ENCODE data around the gene TCF20.

Gene TCF20

DNA sequence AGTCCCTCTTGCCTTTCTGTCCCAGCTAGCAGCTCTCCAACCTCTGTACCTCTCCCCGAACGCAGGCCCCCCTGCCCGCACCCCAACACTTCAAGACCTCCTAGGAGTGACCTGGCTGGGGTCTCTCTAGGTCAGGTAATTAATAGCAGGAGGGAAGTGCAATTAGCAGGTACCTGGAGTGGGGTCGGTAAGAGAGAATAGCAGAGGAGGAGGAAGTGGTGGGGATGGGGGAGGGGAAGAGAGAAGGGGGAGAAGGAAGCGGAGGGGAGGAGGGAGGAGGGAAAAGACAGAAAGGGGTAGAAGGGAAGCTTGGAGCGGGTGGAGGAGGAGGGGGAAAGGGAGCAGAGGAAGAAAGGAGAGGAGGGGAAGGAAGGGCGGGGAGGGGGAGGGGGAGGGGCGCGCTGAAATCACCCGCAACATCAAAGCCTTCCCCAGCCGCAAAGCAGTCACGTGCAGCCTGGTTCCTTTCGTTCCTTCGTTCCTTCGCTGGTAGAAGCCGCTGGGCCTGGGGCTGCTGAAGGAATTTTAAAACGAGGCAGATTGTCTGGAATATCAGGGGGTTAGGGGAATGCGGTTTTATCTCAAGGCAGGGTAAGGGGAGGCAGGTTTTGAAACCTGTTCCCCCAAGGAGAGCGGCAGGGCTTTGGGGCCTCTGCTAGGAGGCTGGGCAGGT is 29.3 kb upstream of the TCF20 start:
- DNase-seq = no peak

DNA sequence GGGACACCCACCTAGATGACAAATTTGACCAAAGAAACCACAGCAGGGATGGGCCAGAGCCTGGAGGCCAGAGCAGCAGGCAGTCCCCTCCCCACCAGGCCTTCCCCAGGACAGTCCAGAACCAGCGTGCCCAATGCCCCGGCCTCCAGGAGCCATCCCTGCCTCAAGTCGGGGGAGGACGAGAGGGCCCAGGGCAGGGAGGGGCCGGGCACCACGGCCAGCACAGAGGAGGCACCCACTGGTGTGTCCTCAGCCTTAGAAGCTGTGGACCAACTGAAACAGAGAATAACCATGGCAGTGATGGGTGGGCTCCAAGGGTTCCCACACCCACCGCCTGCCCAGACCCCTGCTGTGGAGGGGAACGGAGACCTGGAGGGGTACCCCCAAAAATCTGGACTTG is 28.3 kb upstream of the TCF20 start:
- no peak for DNase-seq

DNA sequence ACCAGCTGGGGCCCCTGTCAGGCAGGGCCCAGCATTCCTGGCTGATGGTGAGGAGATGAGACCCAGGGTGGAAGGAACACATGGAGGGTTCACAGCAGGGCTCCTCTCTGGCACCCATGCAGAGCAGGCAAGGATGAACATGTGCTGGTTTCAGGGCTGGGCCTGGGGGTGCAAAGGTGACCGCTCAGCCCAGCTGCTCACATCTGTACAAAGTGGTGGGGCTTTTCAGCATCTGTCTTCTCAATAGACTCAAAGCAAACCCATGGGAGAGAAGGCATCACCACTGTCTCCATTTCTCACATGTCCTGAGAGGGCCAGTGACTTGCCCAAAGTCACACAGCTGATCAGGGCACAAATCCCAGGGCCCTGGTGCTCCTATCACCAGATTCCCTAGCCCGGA is 27.3 kb upstream of the TCF20 start:
- DNase-seq = no peak

DNA sequence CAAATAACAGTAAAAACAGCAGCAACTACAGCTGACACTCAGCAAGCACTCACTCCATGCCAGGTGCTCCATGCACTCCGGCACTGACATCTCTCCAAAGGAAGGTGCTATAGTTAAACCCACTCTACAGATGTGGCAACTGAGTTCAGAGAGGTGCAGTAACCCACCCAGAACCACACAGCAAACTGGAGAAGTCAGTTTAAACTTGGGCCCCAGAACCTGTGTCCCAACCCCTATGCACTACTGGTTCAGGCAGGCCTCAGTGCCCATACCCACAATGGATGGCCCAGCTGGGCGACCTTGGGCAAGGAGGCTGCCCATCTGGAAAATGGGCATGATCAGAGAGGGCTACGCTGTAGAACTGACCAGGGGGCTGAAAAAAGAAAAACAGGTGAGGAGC is 26.4 kb upstream of the TCF20 start:
- no peak for DNase-seq

DNA sequence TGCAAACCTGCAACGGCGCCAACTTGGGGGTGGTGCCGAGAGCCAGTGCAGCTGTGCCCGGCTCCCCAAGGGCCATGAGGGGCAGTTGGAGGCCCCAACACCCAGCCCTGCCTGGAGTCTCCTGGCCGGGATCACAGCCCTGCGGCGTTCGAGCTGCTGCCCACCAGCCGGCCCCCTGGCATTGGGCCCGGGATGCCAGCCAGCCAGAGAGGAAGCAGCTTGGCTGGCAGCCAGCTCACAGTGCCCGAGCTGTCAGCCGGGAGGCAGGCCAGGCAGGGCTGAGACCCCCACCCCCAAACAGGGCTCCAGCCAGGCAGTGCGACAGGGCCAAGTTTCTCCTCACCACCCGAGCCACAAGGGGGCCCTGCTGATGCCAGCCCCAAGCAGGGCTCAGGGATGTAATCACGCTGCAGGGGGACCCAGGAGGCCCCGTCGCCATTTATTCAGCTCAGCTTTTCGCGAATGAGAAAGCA is 26.0 kb upstream of the TCF20 start:
- no peak for DNase-seq

DNA sequence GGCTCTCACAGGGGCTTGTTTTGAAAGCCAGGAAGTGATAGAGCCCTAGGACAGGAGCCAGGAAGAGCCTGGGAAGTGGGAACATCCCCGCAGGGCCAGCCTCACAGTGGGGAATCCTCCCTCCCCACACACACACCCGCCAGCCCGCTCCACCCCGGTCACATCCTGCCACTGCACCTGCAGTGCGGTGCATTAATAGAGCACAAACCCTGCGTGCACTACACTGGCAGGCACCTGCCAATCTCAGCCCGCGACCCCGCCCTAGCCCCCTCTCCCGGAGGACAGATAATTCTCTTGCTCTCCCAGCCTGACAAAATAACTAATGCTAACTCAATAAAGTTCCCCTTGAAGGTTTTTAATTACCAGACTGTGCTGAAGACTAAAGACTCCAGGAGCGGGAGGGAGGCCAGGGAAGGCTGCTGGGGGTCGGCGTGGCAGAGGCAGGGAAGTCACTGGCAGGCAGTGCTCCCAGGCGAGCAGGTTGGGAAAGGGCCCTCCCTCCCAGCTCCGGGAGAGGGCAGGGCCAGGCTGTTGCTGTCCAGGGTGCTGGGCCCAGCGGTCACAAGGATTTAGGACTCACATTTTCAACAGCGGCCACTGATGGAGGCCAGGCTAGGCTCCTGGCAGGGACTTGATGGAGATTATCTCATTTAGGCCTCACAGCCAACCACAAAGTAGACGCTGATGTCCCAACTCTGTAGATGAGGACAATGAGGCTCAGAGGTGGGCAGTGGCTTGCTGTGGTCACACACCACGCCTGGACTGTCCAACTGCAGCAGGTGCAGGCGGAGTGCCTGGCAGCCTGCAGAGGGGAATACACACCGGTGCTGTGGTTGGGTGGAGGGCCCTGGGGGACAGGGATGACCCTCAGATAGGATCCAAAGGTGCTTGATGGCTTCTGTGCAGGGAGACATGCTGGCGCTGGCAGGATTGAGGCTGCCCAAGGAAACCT is 23.9 kb upstream of the TCF20 start:
- peak; percentile 29 for DNase-seq

DNA sequence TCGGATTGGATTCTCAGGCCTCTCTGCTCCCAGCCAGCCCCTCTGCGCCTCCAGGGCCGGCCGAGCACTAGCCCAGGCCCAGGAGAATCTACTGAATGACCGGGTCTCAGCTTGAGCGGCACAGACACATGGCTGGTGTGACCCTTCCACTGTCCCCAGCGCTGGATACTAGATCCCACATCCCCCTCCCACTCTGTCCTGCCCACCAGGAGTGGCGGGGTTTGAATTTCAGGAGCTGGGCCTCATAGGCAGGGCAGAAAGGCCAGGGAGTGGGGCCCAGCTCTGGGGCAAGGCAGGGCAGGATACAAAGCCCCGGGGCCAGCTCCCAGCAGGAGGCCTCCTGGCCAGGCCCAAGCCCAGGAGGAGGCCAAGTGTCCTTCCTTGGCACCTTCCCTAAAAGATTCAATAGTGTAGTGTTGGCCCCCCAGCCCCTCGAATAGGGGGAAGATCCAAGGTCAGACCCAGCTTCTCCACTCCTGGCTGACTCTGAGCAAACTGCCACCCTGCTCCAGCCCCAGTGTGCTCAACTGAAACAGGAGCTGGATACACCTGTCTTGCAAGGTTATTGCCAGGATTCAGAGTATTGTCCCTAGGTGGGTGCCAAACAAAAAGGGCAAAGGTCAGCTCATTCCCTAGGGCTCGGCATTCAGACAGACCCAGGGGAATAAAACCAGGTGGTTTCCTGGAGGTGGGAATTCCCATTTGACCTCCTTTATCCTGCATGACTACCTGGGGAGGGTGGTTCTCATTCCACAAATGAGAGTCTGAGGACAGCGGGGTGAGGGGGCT is 22.5 kb upstream of the TCF20 start:
- DNase-seq = no peak

DNA sequence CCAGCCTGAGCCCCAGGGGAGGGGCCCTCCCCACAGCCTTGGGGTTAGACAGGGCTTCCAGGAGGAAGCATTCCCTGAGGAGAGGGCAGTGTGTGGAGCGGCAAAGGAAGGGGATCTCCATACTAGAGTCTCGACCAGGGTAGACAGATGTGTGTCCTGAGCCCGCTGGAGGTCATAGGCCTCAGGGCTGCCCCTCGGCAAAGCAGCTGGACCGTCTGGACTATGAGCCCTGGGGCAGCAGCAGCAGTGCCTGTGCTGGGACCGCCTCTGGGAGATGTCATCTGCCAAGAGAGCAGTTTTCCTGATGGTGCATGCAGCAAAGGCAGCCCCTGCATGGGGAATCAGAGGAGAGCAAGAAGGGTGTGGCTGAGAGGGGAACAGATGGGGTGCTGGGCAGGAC is 20.8 kb upstream of the TCF20 start:
- no peak for DNase-seq

DNA sequence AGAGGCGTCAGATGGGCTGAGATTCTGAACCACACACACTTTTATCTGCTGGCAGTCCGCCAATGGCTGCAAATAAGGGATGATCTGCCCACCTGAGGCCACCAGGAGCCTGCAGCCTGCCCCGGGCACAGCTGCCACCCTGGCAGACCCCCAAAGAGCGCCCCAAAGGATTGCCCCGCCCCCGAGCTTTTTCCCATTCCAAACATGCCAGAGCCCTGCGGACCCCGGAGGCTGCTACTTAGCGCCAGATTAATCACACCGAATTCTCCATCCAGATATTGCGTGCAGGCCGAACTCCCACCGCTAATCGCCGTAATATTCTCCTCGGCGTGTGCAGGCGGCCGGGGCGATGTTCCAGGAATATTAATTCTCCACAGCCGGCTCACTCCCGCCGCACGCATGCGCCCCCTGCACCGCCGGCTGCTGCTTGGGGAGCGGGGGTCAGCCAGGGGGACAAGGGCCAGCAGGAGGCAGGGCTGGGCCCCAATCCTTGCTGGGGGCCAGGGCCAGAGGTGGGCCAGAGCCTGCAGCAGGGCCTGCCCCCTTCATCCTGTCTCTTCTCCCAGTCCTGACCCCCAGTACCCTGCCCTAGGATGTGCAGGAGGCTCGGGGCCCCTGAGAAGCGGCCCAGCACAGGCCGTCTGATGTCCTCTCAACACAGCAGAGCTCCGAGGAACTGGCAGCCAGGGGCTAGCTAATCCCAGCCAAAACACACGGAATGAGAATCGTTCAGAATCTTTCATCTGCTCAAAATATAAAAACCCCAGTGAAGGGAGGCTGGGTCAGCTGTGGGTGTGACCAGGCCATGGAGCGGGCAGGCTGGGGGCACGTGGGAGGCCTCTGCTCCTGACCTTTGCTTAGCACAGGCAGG is 19.5 kb upstream of the TCF20 start:
- DNase-seq = no peak

DNA sequence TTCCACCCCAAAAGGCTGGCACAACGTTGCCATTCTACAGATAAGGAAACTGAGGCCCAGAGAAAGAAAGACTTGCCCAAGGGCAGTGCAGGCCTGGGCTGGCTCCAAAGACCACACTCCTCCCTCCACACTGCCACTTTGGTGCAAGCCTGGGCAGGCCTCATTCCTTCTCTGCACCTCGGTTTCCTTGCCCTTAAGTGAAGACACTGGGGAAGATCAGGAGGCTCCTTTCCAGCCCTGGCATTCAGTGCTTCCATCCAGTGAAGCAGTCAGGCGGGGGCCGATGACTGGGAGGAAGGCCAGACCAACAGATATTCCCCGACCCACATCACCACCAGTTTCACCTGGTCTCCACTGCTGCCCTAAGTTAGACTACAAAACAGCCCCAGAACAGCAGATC is 18.3 kb upstream of the TCF20 start:
- DNase-seq = no peak

DNA sequence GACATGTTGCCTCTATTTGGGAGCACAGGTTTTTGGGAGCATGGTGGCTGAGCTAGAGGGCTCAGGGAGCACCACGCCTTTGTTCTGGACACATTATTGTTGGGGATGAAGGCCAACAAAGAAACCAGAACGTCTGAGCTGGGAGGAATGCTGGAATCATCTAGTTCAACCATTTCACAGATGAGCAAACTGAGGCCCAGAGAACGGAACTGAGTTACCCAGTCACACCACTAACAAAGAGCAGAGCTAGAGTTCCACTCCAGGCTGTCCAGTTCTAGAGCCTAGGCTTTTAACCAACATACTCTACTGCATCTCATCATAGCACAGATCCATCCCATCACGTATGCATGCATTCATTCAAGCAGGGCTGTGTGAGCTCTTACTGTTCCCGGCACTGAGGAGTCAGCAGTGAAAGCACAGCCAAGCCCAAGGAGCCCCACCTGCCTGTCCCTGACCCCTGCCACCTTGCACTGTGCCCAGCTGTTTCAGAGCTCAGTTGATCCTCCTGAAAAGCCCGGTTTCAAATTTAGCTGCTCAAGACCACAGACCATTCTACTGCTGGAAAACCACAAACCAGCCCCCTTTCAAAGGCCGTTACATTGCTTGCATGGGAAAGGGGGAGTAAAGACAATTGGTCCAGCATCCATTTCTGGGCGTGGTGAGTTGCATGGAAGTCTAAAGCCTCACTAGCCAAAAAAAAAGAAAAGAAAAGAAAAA is 16.9 kb upstream of the TCF20 start:
- DNase-seq = no peak

DNA sequence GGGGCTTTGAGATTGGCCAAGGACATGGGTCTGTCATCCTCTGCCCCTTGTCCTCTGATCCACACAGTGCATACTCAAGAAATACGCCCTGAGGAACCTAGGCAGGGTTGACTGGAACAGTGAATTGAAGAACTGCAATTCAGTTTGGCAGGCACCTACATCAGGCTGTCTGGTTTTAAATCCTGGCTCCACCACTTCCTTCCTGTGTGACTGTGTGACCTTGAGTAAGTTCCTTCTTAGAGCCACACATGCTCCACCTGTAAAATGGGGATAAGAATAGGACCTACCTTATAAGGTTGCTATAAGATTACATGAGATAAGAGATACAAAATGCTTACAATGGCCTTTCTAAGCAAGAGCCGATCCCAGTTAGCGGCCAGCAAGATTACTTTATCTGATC is 15.8 kb upstream of the TCF20 start:
- no peak for DNase-seq

DNA sequence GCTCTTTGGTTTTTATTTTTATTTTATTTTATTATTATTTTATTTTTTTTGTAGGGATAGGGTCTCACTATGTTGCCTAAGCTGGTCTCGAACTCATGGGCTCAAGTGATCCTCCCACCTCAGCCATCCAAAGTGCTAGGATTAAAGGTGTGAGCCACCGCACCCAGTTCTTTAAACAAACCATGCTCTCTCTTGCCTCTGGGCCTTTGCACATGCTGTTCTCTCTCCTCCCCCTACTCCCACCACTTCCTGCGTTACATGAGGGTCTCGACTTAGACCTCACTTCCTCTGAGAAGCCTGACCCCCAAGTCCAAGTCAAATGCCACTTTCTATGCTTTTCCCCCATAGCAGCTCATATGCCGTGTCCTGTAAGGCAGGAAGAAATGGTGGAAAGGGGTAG is 15.2 kb upstream of the TCF20 start:
- DNase-seq = no peak

DNA sequence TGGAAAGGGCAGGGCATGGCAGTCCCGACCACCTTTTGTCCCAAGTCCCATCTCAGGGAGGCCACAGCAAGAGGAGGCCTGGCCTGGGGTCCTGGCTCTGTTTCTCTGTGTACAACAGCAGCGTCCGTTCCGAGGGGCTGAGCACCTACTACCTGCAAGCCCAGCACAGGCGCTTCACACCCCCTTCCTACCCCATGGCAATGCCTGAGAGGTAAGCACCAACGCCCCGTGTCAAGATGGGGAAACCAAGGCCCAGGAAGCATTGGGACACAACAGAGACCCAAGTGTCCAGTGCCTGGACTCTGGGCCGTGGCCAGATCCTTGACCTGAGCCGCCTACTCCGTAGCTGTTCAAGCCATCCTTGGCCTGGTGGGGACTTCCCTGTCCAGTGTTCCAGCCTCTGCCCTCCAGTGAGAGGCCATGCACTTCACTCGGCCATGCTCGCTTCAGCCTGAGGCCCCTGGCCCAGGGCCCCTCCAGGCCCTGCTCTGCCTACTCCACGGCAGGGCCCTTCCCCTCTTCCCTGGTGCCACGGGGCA is 14.3 kb upstream of the TCF20 start:
- DNase-seq = no peak

DNA sequence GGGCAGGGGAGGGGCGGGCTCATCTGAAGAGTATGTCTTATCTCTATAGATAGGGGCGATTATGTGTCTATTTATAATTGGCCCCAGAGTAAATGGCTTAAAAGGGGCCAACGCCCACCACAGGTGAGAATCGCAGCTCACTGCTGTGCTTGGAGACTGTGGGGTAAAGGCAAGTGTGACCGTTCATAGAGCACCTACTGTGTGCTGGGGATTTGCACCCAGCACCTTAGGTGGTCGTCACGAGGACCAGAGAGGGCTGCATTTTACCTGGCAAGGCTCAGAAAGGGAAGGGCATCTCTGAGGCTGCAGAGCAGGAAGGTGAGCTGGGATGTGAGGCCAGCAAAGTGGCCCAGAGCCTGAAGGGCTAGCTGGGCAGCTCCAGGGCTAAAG is 13.7 kb upstream of the TCF20 start:
- no peak for DNase-seq

DNA sequence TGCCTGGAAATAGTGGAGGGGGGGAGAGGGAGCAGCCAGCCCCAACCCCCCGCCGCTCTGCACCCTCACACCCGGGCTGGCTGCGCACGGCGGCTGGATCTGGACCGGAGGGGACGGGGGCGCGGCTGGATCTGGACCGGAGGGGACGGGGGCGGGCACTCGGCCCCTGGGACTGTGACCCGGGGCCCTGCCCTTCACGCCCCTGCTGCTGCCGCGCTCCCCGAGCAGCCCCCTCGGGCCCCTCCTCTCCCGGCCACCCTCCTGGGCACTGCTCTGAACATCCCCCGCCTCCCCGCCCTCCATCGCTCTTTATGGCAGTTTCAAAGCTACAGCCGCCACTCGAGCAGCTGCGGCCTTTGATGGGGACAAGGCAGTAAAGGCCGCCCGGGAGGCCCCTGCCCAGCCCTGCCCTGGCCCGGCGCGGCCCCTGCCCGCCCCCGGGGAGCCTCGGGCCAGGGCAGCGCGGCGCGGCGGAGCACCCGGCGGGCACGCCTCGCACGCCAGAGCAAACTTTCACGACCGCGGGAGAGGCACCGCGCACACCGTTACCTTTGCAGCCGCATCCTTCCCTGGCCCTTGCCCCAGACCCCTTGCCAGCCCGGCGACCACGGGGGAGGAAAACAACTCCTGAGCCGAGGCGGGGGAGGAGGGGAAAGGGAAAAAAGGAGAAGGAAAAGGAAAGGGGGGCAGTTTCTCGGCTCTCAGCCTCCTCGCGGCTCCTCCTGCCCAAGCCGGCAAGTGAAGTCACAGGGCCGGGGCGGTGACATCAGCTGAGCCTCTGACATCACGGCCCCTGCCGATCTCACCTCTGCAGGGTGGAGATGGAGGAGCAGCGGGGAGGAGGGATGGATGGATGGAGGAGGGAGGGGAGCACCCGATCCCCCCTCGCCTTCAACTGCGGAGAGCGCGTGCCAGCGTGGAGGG is 13.1 kb upstream of the TCF20 start:
- DNase-seq = no peak

DNA sequence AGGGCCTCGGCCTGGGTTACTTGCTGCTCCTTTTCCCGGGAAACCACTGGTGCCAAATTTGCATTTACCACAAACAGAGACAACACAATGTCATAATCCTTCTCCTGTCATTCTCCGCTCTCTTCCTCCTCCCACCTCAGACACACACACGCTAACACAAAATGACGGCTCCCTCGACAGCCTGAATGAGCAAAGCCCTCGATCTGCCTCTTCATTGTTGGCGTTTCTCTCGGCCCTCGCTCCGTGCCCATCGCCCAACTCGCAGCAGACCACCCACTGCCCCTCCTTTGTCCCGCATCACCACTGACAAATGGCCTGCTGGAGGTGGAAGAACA is 12.5 kb upstream of the TCF20 start:
- no peak for DNase-seq

DNA sequence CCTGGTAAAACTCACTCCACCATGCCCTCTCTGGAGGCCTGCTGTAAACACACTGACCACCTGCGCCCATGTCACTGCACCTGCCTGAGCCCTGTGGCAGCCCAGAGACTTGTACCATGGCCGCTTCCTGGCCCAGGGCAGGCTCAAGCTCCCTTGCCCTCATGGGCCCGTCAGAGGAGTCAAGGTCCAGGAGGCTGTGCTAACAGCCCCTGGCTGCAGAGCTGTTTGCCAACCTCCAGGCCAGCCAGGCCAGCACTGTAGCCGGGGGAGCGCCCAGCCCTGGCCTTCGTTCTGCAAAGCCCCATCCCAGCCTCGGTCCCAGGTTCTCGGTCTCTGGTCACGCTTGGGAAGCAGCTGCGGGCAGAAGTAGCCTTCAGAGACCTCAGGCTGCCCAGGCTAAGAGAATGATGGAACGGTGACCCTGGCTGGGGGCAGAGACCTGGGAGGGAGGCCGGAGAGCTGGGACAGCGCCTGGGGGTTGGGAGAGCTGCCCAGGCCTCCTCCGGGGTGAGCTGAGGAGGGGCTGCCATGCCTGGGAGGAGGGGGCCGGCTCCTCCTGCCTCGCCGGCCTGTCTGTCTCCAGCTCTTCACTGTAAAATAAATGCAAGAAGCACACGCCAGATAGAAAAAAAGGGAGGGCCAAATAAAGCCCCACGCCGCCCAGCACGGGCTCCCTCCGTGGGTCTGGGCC is 11.9 kb upstream of the TCF20 start:
- DNase-seq = no peak

DNA sequence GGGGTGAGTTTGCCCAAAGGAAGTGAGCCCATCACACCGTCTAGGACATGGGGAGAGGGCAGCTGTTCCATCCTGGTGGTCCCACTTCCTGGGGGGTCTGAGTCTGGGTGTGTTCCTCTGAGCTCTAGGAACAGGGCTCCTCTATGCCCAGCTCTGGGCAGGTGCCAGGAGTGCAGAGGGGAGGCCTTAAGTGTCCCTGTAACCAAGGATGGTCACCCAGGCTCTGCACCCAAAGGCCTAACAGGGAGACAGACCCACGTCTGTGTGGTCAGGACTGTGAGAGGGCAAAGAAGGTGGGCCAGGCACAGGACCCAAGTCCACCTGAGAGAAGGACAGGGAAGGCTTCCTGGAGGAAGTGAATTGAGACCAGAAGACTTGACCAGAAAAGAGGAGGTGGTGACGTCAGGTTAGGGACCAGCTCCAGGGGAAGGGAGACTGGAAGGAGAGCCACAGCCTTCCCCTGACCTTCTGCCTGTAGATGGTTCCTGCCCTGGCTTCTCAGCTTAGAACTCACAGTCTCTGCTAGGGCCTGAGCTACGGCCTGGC is 11.3 kb upstream of the TCF20 start:
- DNase-seq = no peak

DNA sequence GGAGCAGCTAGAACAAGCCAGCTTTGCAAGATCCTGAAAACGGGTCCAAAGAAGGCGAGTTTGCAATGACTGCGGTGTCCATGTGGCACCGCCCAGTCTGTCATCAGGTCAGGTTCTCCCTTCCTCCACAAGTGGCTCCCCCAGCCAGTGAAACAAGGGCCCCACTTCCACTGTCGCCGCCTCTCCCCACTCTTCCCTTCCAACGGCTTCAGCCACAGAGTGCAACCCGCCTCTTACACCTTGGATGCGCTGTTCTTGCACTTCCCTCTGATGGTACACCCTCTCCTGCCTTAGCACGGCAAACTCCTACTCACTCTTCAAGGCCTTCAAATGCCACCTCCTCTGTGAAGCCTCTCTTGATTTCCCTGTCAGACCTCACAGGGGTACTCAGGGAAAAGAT is 10.8 kb upstream of the TCF20 start:
- DNase-seq = no peak

Measured in HCEC 1CT (cell line).